ENCODE measurements around the gene BRS3.

DNA sequence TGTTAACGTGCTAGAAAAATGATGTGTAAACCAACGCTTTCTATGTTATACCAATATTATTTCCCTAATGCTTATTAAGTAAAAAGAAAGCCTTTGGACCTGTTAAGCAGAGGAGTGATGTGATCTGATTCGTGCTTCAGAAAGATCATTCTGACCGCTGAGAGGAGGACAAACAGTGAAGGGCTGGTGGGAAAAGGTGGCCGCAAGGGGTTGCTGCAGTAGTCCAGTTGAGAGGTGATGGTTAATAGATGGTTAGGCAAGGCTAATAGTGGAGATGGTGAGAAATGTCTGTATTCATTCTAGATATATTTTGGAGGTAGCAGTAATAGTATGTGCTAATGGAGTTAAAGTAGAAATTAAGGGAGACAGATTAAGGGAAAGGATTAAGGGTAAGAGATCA is 31.3 kb downstream of the BRS3 start:
- no peak for TF ChIP-seq TCF4 (CRISPR knock-in tag; IDR thresholded peaks at IDR 0.05; ENCODE audit: borderline replicate concordance)
- TF ChIP-seq ARNTL (CRISPR knock-in tag; IDR thresholded peaks at IDR 0.05; ENCODE audit: borderline replicate concordance, low read depth): no peak
- TF ChIP-seq TOX (CRISPR knock-in tag; IDR thresholded peaks at IDR 0.05; ENCODE audit: borderline replicate concordance): no peak
- TF ChIP-seq ZNF565 (CRISPR knock-in tag; conservative IDR thresholded peaks at IDR 0.05; ENCODE audit: low read depth): no peak
- TF ChIP-seq, protein P1, sequence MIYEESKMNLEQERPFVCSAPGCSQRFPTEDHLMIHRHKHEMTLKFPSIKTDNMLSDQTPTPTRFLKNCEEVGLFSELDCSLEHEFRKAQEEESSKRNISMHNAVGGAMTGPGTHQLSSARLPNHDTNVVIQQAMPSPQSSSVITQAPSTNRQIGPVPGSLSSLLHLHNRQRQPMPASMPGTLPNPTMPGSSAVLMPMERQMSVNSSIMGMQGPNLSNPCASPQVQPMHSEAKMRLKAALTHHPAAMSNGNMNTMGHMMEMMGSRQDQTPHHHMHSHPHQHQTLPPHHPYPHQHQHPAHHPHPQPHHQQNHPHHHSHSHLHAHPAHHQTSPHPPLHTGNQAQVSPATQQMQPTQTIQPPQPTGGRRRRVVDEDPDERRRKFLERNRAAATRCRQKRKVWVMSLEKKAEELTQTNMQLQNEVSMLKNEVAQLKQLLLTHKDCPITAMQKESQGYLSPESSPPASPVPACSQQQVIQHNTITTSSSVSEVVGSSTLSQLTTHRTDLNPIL (CRISPR knock-in tag; IDR thresholded peaks at IDR 0.05; ENCODE audit: low read depth): no peak
- TF ChIP-seq ZFP30 (CRISPR knock-in tag; IDR thresholded peaks at IDR 0.05): no peak
- no peak for TF ChIP-seq ZFP3 (CRISPR knock-in tag; IDR thresholded peaks at IDR 0.05)
- TF ChIP-seq ISL1 (CRISPR knock-in tag; IDR thresholded peaks at IDR 0.05): no peak
- no peak for TF ChIP-seq ZC3H10 (CRISPR knock-in tag; IDR thresholded peaks at IDR 0.05)
- no peak for TF ChIP-seq ZNF8 (CRISPR knock-in tag; IDR thresholded peaks at IDR 0.05)

Measured in SK-N-SH treated with all-trans-retinoic acid at 6 μM for 48 hours (cell line).